ENCODE measurements around the gene ZNF649. TPM values are rescaled to one million over a fixed set of nuclear protein-coding genes. Genes with fewer than 3 reads are reported as not detected.

ZNF649 gene
- total RNA-seq, 6 donors from 2014 or later = 6.3 to 37.7 (median 11.5) TPM

DNA sequence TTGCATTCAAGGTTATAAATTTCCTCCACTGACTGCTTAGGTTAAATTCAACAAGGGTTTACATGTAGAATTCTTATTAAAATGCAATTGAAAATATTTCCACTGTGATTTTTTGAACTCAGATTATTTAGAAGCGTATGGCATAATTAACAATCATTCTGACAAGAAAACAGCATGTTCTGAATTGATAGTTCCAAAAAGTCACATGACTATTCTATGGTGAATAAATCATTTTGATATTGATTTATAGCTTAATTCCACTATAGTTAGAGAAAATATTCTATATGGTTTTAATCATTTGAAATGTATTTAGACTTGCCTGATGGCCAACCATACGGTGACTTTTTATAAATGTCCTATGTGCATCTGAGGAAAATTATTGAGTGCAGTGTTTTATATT is 20.1 kb downstream of the ZNF649 start:
- Histone ChIP-seq H3K4me3 (no peak overlapping the region), H3K4me1 (peaks cover 0 to 9% (median 6%) of the 10 kb centered on the region in 4 donors), H3K9me3 (peaks cover 29 to 89% (median 73%) of the 10 kb centered on the region in 4 donors), H3K27me3 (no peaks in the 10 kb centered on the region), H3K27ac (no peak overlapping the region), H3K36me3 (peaks cover 0 to 18% (median 6%) of the 10 kb centered on the region in 4 donors)
- 92 to 95% methylated on average over 2 of the region's 2 CpGs for WGBS, 2 donors
- TF ChIP-seq, protein P1, sequence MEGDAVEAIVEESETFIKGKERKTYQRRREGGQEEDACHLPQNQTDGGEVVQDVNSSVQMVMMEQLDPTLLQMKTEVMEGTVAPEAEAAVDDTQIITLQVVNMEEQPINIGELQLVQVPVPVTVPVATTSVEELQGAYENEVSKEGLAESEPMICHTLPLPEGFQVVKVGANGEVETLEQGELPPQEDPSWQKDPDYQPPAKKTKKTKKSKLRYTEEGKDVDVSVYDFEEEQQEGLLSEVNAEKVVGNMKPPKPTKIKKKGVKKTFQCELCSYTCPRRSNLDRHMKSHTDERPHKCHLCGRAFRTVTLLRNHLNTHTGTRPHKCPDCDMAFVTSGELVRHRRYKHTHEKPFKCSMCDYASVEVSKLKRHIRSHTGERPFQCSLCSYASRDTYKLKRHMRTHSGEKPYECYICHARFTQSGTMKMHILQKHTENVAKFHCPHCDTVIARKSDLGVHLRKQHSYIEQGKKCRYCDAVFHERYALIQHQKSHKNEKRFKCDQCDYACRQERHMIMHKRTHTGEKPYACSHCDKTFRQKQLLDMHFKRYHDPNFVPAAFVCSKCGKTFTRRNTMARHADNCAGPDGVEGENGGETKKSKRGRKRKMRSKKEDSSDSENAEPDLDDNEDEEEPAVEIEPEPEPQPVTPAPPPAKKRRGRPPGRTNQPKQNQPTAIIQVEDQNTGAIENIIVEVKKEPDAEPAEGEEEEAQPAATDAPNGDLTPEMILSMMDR (IDR thresholded peaks at IDR 0.05) = no peak
- no peak for TF ChIP-seq POLR2AphosphoS5 (IDR thresholded peaks at IDR 0.05)
- no peak for TF ChIP-seq EP300 (IDR thresholded peaks at IDR 0.05)
- no peak for TF ChIP-seq POLR2A (IDR thresholded peaks at IDR 0.05)
- no peak for ATAC-seq (ENCODE audit: low FRiP score in 2 of 2)
- DNase-seq = no peak

DNA sequence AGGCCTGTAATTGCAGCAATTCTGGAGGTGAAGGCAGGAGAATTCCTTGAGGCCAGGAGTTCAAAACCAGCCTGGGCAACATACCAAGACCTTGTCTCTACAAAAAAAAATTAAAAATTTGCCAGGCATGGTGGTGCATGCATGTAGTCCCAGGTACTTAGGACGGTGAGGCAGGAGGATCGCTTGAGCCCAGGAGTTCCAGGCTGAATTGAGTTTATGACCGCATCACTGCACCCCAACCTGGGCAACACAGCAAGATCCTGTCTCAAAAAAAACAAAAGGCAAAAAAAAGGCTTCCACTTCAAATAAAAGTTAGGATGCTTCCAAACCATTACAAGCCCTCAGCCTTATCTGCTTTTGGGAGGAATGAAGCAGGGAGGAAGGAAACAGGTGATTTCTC is 22.3 kb downstream of the ZNF649 start:
- ATAC-seq (ENCODE audit: low FRiP score in 2 of 2) (no peak), DNase-seq (no peak)
- Histone ChIP-seq H3K4me3 (no peak overlapping the region), H3K27ac (no peak overlapping the region), H3K4me1 (peaks cover 0 to 9% (median 6%) of the 10 kb centered on the region in 4 donors), H3K9me3 (peaks cover 13 to 83% (median 69%) of the 10 kb centered on the region in 4 donors), H3K27me3 (no peaks in the 10 kb centered on the region), H3K36me3 (peaks cover 12 to 28% (median 16%) of the 10 kb centered on the region in 4 donors)
- 94 to 95% methylated on average over 3 of the region's 3 CpGs for WGBS, 2 donors
- TF ChIP-seq POLR2AphosphoS5 (IDR thresholded peaks at IDR 0.05) = no peak
- TF ChIP-seq, protein P1 (IDR thresholded peaks at IDR 0.05) = no peak
- no peak for TF ChIP-seq EP300 (IDR thresholded peaks at IDR 0.05)
- no peak for TF ChIP-seq POLR2A (IDR thresholded peaks at IDR 0.05)

- H3K27me3 ChIP-seq = no peaks in the 10 kb centered on the region
- no peak overlapping the region for H3K27ac ChIP-seq
- DNase-seq (no peak), ATAC-seq (ENCODE audit: low FRiP score in 2 of 2) (no peak)
- TF ChIP-seq EP300 (IDR thresholded peaks at IDR 0.05) = no peak
- no peak for TF ChIP-seq POLR2AphosphoS5 (IDR thresholded peaks at IDR 0.05)
- TF ChIP-seq, protein P1 (IDR thresholded peaks at IDR 0.05) = no peak
- no peak for TF ChIP-seq POLR2A (IDR thresholded peaks at IDR 0.05)
- peaks cover 15 to 61% (median 50%) of the 10 kb centered on the region in 4 donors for H3K36me3 ChIP-seq
- peaks cover 44 to 99% (median 92%) of the 10 kb centered on the region in 4 donors for H3K9me3 ChIP-seq
- H3K4me1 ChIP-seq = no peaks in the 10 kb centered on the region
- H3K4me3 ChIP-seq = no peak overlapping the region
- WGBS, 2 donors = 99 to 100% methylated on average over 4 of the region's 4 CpGs
These were observed 31.7 kb downstream of the ZNF649 start for GRCh38 chr19:51873097-51873496.

DNA sequence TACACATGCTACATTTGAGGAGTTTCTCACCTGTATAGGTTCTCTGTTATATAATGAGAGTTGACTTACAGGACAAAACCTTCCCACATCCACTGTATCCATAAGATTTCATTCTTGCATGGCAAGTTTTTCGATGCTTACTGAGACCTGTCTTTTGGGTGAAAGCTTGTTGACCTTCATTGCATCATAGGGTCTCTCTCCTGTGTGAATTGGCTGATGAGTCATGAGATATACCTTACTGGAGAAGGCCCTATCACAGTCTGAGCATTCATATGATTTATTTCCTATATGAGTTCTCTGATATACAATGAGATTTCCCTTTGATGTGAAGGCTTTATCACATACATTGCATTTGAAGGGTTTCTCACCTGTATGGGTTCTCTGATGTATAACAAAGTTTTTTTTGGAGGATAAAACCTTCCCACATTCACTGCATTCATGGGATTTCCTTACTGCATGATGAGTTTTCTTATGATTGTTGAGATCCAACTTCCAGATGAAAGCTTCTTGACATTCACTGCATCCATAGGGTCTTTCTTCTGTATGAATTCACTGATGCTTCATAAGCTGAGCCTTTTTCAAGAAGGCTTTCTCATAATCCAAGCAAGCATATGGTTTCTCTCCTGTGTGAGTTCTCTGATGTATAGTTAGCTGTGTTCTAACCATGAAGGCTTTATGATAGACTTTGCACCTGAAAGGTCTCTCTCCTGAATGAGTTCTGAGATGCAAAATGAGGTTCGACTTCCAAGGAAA is 42.8 kb downstream of the ZNF649 start:
- ATAC-seq (ENCODE audit: low FRiP score in 2 of 2) (no peak), DNase-seq (no peak)
- Histone ChIP-seq H3K36me3 (peaks cover 0 to 2% (median 0%) of the 10 kb centered on the region in 4 donors), H3K27me3 (no peaks in the 10 kb centered on the region), H3K27ac (no peak overlapping the region), H3K4me1 (no peaks in the 10 kb centered on the region), H3K4me3 (no peak overlapping the region), H3K9me3 (peaks cover 78 to 98% (median 95%) of the 10 kb centered on the region in 4 donors)
- 92 to 98% methylated on average over 2 of the region's 2 CpGs for WGBS, 2 donors
- TF ChIP-seq POLR2AphosphoS5 (IDR thresholded peaks at IDR 0.05) (no peak), EP300 (IDR thresholded peaks at IDR 0.05) (no peak), POLR2A (IDR thresholded peaks at IDR 0.05) (no peak)
- TF ChIP-seq, protein P1 (IDR thresholded peaks at IDR 0.05) = no peak

Other genes with a start within 250 kb of the ZNF649 start
- 100 to 1,000 TPM in 1 of 6 donors, 10 to 100 TPM in 4, 1 to 10 TPM in 1; 6.2 to 157 (median 19.7) TPM for gene SPACA6, start 211.7 kb downstream of the ZNF649 start, total RNA-seq
- 1 to 10 TPM in 2 of 6 donors, under 1 TPM in 1, not detected in 3; 0.30 to 1.9 (median 1.8) TPM for gene HAS1, start 181.0 kb downstream of the ZNF649 start, total RNA-seq
- 100 to 1,000 TPM in 1 of 6 donors, 10 to 100 TPM in 5; 17.0 to 105 (median 39.8) TPM for gene FPR1, start 153.1 kb downstream of the ZNF649 start, total RNA-seq
- 10 to 100 TPM in 3 of 6 donors, 1 to 10 TPM in 3; 4.2 to 52.4 (median 20.5) TPM for gene FPR2, start 143.8 kb downstream of the ZNF649 start, total RNA-seq
- gene FPR3, start 109.9 kb downstream of the ZNF649 start, total RNA-seq = 10 to 100 TPM in 5 of 6 donors, 1 to 10 TPM in 1; 8.8 to 50.9 (median 20.1) TPM
- 10 to 100 TPM in 3 of 6 donors, 1 to 10 TPM in 3; 7.4 to 82.8 (median 12.1) TPM for gene ZNF577, start 17.1 kb downstream of the ZNF649 start, total RNA-seq
- gene ZNF613, start 22.5 kb upstream of the ZNF649 start, total RNA-seq = 1 to 10 TPM; 3.1 to 8.2 (median 6.1) TPM
- gene ZNF350, start 81.8 kb upstream of the ZNF649 start, total RNA-seq = 10 to 100 TPM in 5 of 6 donors, 1 to 10 TPM in 1; 3.1 to 29.3 (median 11.4) TPM
- 10 to 100 TPM in 2 of 6 donors, 1 to 10 TPM in 4; 5.8 to 14.3 (median 8.6) TPM for gene ZNF615, start 103.2 kb upstream of the ZNF649 start, total RNA-seq
- 1 to 10 TPM in 5 of 6 donors, under 1 TPM in 1; 0.78 to 7.1 (median 5.9) TPM for gene ZNF614, start 123.4 kb upstream of the ZNF649 start, total RNA-seq
- gene ZNF432, start 143.8 kb upstream of the ZNF649 start, total RNA-seq = 10 to 100 TPM in 5 of 6 donors, 1 to 10 TPM in 1; 8.4 to 16.3 (median 12.8) TPM
- gene ZNF841, start 190.7 kb upstream of the ZNF649 start, total RNA-seq = 10 to 100 TPM; 13.7 to 32.5 (median 17.1) TPM
- 10 to 100 TPM in 3 of 6 donors, 1 to 10 TPM in 3; 2.2 to 19.9 (median 10.2) TPM for gene ZNF616, start 234.9 kb upstream of the ZNF649 start, total RNA-seq